Heart right ventricle (tissue), 16 donors: ENCODE data around the gene MT3. TPM values are rescaled to one million over a fixed set of nuclear protein-coding genes. Genes with fewer than 3 reads are reported as not detected.
A peak's percentile ranks its signal among the peaks of the same experiment; 100 is the strongest.

ENCODE experiments used
- ATAC-seq, 8 donors: fragments of 200-7000 bp; cut with Tn5 transposase; one replicate each; pipeline ENCODE4 v1.9.1; 2020; ENCODE audit warnings: mild to moderate bottlenecking in 8 of 8, moderate library complexity in 8 of 8, moderate number of reproducible peaks in 1 of 8
- DNase-seq, 2 donors: peaks; one replicate each; pipeline ENCODE4 v3.0.0-alpha.2; 2020
- H3K27ac ChIP-seq, 10 donors: fragments of 200-600 bp; sonication (generic) in 2 of 10; one replicate each; pipeline versions ENCODE4 v1.5.0 to v1.8.0; 2020 to 2022; ENCODE audit warnings: mild to moderate bottlenecking in 3 of 10
- H3K27me3 ChIP-seq, 7 donors: fragments of 200-600 bp; one replicate each; pipeline ENCODE4 v1.8.0; 2021 to 2022; ENCODE audit warnings: mild to moderate bottlenecking in 2 of 7
- H3K36me3 ChIP-seq, 9 donors: fragments of 200-600 bp; sonication (generic) in 1 of 9; one replicate each; pipeline versions ENCODE4 v1.5.0 to v1.8.0; 2020 to 2022; ENCODE audit warnings: mild to moderate bottlenecking in 2 of 9
- H3K4me1 ChIP-seq, 9 donors: fragments of 200-600 bp; sonication (generic) in 1 of 9; one replicate each; pipeline versions ENCODE4 v1.5.0 to v1.8.0; 2020 to 2022; ENCODE audit warnings: mild to moderate bottlenecking in 4 of 9
- H3K4me3 ChIP-seq, 10 donors: fragments of 200-600 bp; sonication (generic) in 2 of 10; one replicate each; pipeline versions ENCODE4 v1.5.0 to v1.8.0; 2020 to 2022; ENCODE audit warnings: mild to moderate bottlenecking in 7 of 10, moderate library complexity in 2 of 10
- H3K9me3 ChIP-seq, 11 donors: fragments of 200-600 bp in 10 of 11; sonication (generic) in 2 of 11; one replicate each; pipeline versions ENCODE4 v1.5.0 to v1.8.0; 2013 to 2022; ENCODE audit warnings: mild to moderate bottlenecking in 2 of 11, control low read depth in 1 of 11, moderate library complexity in 1 of 11
- WGBS, 2 donors: extraction: QIAGEN DNeasy Blood & Tissue Kit; methylation state at CpG; one replicate each; pipeline ENCODE4 v1.1.7; 2013; ENCODE audit warnings: inconsistent platforms in 1 of 2; 5-methylcytosine and 5-hydroxymethylcytosine counted together
- intact Hi-C, 10 donors: fragments of 100-400 bp; cut with DNase I; formaldehyde crosslinking; loops; one replicate each; pipeline versions ENCODE4 v1.11.1 to v1.14.2; 2022
- polyA plus RNA-seq, 2 donors: library from polyadenylated mRNA; stranded (reverse); fragments of 200-250 nt; gene quantifications; one replicate each; pipeline ENCODE4 v1.2.3, GENCODE V29; 2013
- total RNA-seq, 10 donors: library from RNA; stranded (reverse); fragmentation: NEBNext Ultra II Directional in 3 of 10; extraction: Animal tissue kit (Norgen Biotek cat#: 25700) in 3 of 10; gene quantifications; one replicate each; pipeline versions ENCODE4 v1.2.1 to v1.2.4, GENCODE V29; 2021 to 2023
- TF ChIP-seq, protein P1 (sequence below), 9 donors: fragments of 200-600 bp; sonication (generic) in 2 of 9; IDR thresholded peaks; one replicate each; pipeline versions ENCODE4 v1.5.0 to v1.8.0; 2021 to 2022; ENCODE audit warnings: antibody characterized with exemption in 9 of 9, mild to moderate bottlenecking in 5 of 9, moderate library complexity in 1 of 9
- donor health status: Arrhythmogenic right ventricular cardiomyopathy.
- donor health status: ischemic (EF 13 %, LVEDD 7.1; RV severe dilation, severe dysfunction).
- donor health status: healthy with polysubstance abuse.
- donor health status: DM: no; HTN: yes; CAD: no.
- donor health status: DM: no; HTN: no; CAD: no.
- donor health status: ischemic (EF 25% LVEDD 6.9; RV normal size, moderate dysfunction).
- donor health status: ischemic (EF 25% LVEDD 5.7; RV mildly dilated, moderate dysfunction).
- donor health status: healthy.
- donor health status: DM: yes; HTN: yes; CAD: no.
- donor health status: Ischemic cardiomyopathy.
- donor health status: ischemic (EF 35%, LVEDD 5.7; RV mildly dilated, moderate dysfunction).
- donor health status: nonischemic (EF 11% LVEDD 7.7; RV severe dilation, severe dysfunction).
- donor health status: DM: yes; HTN: yes; CAD: no.
- donor health status: PGD.
- donor health status: ischemic (EF 29% LVEDD 5.4; RV normal size, mild dysfunction).
- donor health status: nonischemic (EF 23%, LVEDD 6.1; RV moderate dilation, normal function).

Gene MT3
- total and polyA plus RNA-seq, 12 donors = 1.9 to 29.8 (median 4.4) TPM

DNA sequence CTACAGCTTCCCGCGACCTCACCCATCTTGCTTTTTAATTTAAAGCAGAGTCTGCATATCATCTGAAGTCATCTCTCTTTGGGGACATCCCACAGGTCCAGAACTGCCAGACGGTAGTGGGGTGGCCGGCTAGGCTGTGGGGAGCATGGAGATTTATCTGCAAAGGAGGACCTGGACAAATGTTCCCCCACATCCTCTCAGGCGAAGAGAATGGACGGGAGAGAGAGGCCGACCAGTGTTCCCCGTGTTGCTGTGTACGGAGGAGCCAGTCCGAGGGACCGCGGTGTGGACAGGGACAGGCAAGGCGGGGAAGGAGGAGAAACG lies 42.5 kb downstream of the MT3 start:
- Histone ChIP-seq H3K36me3 (no peaks in the 10 kb centered on the region), H3K9me3 (no peaks in the 10 kb centered on the region), H3K4me3 (peak overlapping the region; percentile 27 to 72 (median 64)), H3K4me1 (peaks cover 0 to 37% (median 22%) of the 10 kb centered on the region in 9 donors), H3K27ac (peak overlapping the region; percentile 43 to 82 (median 76)), H3K27me3 (peaks cover 3 to 61% (median 25%) of the 10 kb centered on the region in 7 donors)
- intact Hi-C loops = no loop called here
- ATAC-seq (no peak), DNase-seq (no peak)
- TF ChIP-seq, protein P1, sequence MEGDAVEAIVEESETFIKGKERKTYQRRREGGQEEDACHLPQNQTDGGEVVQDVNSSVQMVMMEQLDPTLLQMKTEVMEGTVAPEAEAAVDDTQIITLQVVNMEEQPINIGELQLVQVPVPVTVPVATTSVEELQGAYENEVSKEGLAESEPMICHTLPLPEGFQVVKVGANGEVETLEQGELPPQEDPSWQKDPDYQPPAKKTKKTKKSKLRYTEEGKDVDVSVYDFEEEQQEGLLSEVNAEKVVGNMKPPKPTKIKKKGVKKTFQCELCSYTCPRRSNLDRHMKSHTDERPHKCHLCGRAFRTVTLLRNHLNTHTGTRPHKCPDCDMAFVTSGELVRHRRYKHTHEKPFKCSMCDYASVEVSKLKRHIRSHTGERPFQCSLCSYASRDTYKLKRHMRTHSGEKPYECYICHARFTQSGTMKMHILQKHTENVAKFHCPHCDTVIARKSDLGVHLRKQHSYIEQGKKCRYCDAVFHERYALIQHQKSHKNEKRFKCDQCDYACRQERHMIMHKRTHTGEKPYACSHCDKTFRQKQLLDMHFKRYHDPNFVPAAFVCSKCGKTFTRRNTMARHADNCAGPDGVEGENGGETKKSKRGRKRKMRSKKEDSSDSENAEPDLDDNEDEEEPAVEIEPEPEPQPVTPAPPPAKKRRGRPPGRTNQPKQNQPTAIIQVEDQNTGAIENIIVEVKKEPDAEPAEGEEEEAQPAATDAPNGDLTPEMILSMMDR (IDR thresholded peaks at IDR 0.05) = no peak
- 22 to 28% methylated on average over 14 of the region's 14 CpGs for WGBS, 2 donors

DNA sequence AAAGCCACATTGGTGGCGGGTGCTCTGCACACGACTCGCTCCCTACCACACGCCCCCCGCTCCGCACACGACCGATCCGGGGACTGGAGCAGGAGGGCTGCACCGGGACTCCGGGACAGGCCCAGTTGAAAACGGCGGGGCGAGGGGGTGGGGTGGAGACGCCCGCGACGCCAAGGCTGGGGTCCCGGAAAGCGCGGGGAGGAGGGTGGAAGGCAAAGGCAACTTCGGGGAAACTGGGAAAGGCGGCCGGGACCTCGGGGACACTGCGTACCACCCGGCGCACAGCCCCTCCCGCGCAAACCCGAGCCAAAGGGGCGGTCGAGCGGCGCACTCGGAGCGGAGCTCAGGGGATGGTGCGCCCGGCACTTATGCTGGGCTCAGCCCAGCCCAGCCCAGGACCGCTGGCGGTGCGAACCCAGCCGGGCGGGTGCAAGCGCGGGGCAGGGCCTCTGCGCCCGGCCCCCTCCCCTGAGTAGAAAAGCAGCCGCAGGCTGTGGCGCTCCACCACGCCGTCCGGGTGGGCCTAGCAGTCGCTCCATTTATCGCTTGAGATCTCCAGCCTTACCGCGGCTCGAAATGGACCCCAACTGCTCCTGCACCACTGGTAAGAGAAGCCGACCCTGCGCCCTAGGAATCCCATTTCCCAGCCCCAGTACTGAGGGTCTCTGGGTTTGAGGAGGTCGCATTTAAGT lies 43.0 kb downstream of the MT3 start, which contains the start of gene MT1M:
MT1M (plus strand) TSS at position 504 of the 692 bp plus-strand sequence; CDS start at position 577, 73 bp downstream.
- Histone ChIP-seq H3K27me3 (peaks cover 3 to 66% (median 26%) of the 10 kb centered on the region in 7 donors), H3K4me1 (peaks cover 0 to 32% (median 17%) of the 10 kb centered on the region in 9 donors), H3K9me3 (no peaks in the 10 kb centered on the region), H3K27ac (peak within 1 kb of the TSS; percentile 43 to 82 (median 76)), H3K36me3 (no peaks in the 10 kb centered on the region), H3K4me3 (peak within 1 kb of the TSS; percentile 27 to 72 (median 64))
- TF ChIP-seq, protein P1 (IDR thresholded peaks at IDR 0.05) = no peak
- DNase-seq = peak in 1 of 2 donors; percentile 78
- intact Hi-C loops = no loop called here
- ATAC-seq = peak; percentile 77 to 92 (median 86)
- WGBS, 2 donors = 0 to 1% methylated on average over 55 to 61 of the region's 61 CpGs

DNA sequence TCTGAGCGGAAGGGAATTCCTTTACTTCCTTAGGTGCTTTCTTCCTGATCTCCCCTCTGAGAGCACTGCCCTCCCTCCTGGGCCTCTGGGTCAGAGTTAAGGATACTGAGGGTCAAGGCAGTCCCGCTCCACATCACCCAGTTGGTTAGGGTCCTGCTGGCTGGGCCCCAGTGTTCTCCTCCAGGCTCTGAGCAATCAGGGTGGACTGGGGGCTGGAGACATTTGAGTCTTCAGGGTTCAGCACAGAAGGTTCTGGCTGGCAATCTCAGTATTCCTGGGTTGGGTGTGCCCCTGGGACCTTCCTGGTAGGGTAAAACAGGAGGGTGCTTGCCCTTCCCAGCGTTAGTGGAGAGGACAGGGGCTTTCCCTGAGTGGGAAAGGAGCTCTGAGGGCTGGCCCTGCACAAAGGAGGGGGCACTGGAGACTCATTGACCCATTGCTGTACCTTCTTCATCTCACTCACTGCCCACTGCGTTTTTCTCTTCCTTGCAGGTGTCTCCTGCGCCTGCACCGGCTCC lies 43.6 kb downstream of the MT3 start:
- ATAC-seq = peak in 3 of 8 donors; percentile 3 to 18 (median 3)
- TF ChIP-seq, protein P1 (IDR thresholded peaks at IDR 0.05) = no peak
- peak overlapping the region; percentile 43 to 82 (median 76) for H3K27ac ChIP-seq
- peaks cover 3 to 72% (median 28%) of the 10 kb centered on the region in 7 donors for H3K27me3 ChIP-seq
- 48 to 51% methylated on average over 6 of the region's 6 CpGs for WGBS, 2 donors
- H3K36me3 ChIP-seq = no peaks in the 10 kb centered on the region
- no peaks in the 10 kb centered on the region for H3K9me3 ChIP-seq
- intact Hi-C loops = no loop called here
- peak overlapping the region; percentile 27 to 72 (median 64) for H3K4me3 ChIP-seq
- H3K4me1 ChIP-seq = peaks cover 0 to 27% (median 17%) of the 10 kb centered on the region in 9 donors
- no peak for DNase-seq

DNA sequence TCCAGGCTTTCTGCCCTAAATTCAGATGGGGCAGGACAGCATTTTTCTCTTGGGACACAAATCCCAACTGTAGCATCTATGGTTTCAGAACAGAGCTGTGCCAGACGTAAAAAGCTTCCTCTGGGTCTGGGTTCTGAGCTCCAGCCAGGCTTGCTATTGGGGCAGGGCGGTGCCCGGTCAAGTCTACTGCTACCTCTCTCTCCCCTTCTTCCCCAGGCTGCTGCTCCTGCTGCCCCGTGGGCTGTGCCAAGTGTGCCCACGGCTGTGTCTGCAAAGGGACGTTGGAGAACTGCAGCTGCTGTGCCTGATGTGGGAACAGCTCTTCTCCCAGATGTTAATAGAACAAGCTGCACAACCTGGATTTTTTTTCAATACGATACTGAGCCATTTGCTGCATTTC lies 44.2 kb downstream of the MT3 start:
- WGBS, 2 donors = 53 to 69% methylated on average over 7 of the region's 7 CpGs
- H3K27ac ChIP-seq = peak overlapping the region in 1 of 10 donors; percentile 27
- no peaks in the 10 kb centered on the region for H3K36me3 ChIP-seq
- H3K27me3 ChIP-seq = peaks cover 3 to 78% (median 28%) of the 10 kb centered on the region in 7 donors
- peak overlapping the region in 5 of 10 donors; percentile 46 to 72 (median 67) for H3K4me3 ChIP-seq
- H3K9me3 ChIP-seq = no peaks in the 10 kb centered on the region
- DNase-seq (no peak), ATAC-seq (no peak)
- intact Hi-C loops = no loop called here
- peaks cover 0 to 30% (median 22%) of the 10 kb centered on the region in 9 donors for H3K4me1 ChIP-seq
- TF ChIP-seq, protein P1 (IDR thresholded peaks at IDR 0.05) = no peak
